Skin of body (tissue), 2 donors: ENCODE measurements around the gene PPM1D. TPM values are rescaled to one million over a fixed set of nuclear protein-coding genes. Genes with fewer than 3 reads are reported as not detected.
"Not testable (repeated sequence)": the region's sequence is repeated elsewhere in the genome, so short reads cannot be mapped to it uniquely, and the experiment has no call there.

Source experiments
- DNase-seq: peaks from one replicate; lab custom pipeline; 2025; lab: John Stamatoyannopoulos, UW
- total RNA-seq: library from RNA; depleted of rRNA; stranded (reverse); fragments of >200 nt; gene quantifications from one replicate; pipeline ENCODE4 v1.2.3, GENCODE V29; 2014

The PPM1D gene
- total RNA-seq, result 12.2 TPM

GRCh38 chr17:60599620-60600489 is at the start of gene PPM1D:
PPM1D (plus strand) TSS chr17:60600193; CDS start chr17:60600415, 222 bp downstream.
- DNase-seq, result peak; percentile 99

- DNase-seq, result not testable (repeated sequence)
These were observed 47.7 kb upstream of the PPM1D start for GRCh38 chr17:60552255-60552654.

DNA sequence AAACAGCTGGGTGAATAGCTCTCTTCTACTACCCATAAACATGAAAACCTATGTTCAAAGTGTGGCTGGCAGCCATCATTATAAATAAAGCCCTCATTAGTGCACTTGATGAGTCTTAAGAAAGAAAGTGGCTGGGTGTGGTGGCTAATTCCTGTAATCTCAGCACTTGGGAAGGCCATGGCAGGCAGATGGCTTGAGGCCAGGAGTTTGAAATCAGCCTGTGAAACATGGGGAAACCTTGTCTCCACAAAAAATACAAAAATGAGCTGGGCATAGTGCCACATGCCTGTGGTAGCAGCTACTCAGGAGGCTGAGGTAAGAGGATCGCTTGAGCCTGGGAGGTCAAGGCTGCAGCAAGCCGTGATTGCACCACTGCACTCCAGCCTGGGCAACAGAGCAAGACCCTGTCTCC is 45.6 kb upstream of the PPM1D start:
- DNase-seq, result no peak

DNA sequence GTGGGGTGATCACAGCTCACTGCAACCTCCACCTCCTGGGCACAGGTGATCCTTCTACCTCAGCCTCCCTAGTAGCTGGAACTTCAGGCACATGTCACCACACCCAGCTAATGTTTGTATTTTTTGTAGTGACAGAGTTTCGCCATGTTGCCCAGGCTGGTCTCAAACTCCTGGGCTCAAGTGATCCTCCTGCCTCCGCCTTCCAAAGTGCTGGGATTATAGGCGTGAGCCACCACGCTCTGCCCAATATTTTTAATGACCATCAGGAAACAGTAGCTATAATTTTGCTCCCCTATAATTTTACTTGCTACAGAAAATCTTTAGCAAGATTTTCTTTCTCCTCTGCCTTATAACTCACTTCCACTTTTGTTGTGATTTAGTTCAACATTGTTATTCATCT is 44.2 kb upstream of the PPM1D start:
- no peak for DNase-seq

DNA sequence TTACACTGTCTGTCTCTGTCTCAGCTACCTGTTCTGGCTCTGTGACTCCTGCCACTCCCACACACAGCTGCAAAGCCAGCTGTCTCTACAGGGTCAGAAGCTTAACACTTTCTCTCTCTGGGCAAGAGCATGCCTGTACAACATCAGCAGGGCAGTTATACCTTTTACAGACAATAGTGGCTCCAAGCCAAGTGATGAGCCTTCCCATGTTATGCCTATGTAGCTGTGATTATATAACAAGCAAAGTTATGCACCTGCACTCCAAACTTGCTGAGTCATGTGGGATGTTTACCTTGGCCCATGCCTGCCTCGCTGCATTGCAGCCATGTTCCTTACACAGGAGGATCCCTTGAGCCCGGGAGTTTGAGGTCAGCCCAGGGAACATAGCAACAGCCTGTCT is 42.2 kb upstream of the PPM1D start:
- DNase-seq, result no peak

DNA sequence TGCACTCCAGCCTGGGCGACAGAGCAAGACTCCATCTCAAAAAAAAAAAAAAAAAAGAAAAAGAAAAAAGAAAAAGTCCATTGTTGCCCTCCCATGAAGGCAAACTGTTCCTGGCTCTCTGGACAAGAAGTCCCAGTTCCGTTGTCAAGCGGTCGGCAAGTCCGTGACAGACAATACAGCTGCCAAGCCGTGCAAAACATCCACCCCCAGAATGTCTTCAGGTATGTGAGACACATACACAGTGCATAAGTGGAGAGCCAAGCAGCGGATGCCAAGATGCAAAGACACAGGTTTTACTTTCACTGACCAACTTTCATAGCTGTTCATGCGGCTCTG is 40.4 kb upstream of the PPM1D start:
- DNase-seq, result no peak

DNA sequence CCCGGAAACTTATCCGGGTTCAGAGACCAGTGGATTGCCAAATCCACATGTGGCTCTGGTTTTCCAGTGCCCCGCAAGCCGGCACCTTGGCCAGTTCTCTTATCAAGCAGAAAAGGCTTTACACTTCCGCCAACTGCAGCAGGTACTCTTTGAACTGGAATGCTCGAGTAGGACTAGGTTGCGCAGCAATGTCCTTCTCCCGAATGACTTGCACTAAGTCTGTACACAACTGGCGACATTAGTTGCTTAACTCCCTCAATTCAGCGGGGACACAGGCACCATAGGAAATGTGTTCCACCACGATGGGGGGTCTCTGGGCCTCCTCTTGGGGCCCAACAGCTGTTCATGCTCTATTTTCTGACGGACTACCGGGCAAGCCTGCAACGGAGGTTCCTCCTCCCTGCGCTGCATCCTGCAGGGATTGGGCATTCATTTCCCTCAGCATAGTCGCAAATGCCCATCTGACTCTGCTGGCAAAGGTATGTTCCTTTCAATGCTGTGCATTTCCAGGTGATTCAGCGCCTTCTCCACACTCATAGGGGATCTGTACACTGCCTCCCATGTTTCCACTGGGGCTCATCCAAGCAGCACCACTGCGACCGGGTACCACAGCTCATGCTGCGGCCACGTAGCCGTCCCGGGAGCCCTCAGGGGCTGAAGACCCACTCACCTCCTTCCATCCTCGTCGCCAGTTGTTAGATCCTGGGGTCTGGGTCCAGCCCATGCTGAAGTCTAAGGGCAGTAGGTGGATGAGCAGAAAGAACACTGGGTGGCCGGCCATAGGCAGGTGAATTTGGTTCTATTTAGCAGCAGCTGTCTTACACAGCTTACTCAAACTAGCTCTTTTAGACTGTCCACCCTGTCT is 39.8 kb upstream of the PPM1D start:
- no peak for DNase-seq

DNA sequence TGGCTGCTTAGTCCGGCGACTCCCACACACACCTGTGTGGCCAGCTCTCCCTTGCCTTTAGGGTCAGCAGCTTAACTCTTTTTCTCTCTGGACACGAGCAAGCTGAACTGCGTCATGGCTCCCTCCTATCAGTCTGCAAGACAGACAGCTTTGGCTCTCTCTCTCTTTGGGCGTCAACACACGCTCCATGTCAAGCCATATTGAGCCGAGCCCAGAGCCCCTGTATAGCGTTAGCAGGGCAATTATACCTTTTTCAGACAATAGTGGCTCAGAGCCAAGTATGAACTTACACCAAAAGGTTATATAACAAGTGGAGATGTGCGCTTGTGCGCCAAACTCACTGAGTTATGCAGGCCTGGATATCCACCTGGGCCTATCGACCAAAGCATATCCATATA is 39.1 kb upstream of the PPM1D start:
- no peak for DNase-seq

DNA sequence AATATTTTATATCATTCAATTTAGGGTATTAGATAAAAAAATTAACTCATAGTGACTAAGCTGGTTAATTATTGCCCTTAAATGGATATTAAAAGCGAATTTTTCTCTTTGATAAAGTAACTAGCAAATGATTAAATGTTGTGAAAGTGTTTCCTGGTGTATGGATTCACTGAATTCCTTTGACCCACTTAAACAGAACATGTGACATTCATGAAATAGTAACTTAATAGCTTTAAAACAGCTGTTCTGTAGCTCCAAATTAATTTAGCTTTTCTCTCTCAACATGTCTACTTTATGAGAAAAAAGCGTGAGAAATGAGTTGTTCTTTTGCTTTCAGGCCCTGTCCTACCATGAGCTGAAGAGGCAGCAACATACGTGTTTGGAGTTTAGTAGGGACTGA is 37.6 kb upstream of the PPM1D start:
- no peak for DNase-seq

- DNase-seq, result no peak
These were observed 36.2 kb upstream of the PPM1D start for GRCh38 chr17:60563743-60564142.

DNA sequence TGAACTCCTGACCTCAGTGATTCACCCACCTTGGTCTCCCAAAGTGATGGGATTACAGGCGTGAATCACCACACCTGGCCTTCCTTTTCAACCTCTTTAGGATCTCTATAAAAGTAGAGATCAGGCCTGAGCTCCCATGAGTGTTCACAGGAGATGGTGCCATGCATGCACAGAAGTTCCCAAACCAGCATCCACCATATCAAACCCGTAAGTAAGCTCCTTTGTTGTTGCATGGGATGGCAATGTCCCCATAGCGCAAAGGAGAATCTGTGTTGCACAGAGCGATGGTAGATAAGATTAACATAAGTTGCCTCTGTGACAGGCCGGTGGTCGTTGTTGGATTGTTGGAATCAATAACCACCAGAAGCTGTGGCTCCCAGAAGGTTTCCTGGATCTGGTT is 34.8 kb upstream of the PPM1D start:
- DNase-seq, result no peak

DNA sequence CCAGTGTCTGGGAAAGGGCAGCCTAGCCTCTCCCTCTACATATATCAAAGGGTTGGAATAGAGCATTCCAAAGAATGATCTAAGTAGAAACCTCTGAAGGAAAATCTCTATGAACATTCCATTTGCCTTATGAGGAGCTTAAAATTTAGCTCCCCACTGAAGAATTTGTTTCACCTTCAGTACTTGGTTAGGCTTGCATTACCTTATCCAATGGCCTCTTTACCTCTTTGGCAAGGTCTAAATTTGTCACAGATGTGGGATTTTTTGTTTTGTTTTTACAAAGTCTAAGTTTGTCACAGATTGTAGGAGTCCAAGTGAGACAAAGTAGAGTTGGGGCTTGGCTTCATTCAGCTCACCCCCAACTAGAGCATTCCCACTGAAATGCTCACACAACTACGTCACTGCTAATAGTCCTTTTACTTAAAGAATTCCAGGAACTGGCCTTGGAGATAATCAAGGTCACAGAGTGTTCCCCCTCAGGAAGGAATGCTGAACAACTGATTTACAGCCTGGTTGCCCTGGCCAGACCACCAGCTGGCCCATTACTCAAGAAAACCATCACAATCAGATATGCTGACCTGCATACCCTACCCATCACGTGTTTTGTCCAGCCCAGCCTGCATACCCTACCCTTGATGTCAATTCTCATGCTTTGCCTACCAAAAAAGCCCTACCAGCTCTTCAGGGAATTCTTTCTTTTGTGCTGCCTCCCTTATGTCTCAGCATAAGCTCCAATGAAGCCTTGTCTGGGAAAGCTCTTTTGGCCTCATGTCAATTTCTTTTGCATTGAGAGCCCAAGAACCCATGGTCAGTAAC is 26.5 kb upstream of the PPM1D start:
- peak; percentile 44 for DNase-seq

GRCh38 chr17:60577147-60577915 is 22.7 kb upstream of the PPM1D start:
- peak; percentile 55 for DNase-seq

- no peak for DNase-seq
These were observed 20.9 kb upstream of the PPM1D start for GRCh38 chr17:60579090-60579489.

GRCh38 chr17:60579551-60579950 is 20.4 kb upstream of the PPM1D start:
- no peak for DNase-seq

GRCh38 chr17:60583008-60583407 is 17.0 kb upstream of the PPM1D start:
- DNase-seq, result no peak

DNA sequence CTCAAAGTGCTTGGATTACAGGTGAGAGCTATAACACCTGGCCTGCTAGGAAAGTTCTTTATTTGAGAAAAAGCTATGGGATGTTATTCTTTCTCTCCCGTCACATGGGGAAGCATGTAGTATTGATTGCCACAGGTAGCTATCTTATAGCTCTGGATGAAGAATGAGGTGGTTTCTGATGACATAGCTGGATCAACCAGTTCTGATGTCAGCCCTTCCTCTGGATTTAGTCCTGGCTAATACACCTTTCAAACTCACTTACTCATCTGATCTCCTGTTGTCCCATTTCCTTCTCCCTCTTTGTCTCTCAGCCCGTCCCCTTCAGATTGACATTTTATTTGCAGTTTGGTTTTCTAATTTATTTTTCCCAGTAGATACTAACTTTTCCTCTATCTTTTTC is 14.1 kb upstream of the PPM1D start:
- no peak for DNase-seq

DNA sequence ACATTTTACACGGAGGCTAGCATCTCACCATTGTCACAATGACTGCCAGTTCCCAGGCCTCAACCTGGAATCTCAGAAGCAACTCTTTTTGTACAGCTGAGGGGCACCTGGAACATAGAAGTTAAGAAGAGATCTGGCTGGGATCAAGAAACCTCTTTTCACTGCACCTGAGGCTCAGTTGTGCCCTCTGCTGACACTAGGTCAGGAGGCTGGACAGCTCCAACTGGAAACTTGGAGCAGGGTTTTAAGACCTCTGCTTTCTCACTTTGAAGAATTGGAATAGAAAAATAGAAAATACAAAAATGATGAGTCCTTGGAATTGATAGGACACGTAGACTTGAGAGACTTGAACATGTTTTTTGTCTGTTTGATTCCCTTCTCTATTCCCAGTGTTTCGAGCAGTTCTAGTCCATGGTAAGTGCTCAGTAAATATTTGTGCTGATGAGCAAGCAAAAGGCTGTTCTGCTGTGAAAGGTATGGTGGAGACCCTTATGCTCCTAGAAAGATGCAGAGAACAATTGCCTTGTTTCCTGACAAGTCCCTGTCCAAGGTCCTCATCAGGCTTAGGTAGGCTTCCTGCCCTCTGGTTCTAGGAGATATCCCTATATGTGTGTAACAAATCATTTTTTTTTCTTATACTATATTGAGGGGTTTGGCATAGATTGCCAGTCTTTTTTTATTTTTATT is 13.6 kb upstream of the PPM1D start:
- DNase-seq, result no peak

DNA sequence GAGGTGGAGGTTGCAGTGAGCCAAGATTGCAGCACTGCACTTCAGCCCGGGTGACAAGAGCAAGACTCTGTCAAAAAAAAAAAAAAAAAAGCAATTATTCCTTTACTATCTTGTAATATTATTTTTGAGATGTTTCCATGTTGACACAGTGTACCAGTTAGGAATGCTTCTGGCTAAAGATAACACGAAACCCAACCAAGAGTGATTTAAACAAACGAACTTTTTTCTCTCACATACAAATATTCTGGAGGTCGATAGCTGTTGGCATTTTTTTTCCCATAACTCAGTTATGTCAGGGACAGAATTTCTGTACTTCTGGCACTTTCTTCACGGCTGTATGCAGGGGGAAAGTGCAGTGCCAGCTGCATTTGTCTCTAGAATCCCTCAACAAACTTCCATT is 9.9 kb upstream of the PPM1D start:
- no peak for DNase-seq

GRCh38 chr17:60592750-60593149 is 7.2 kb upstream of the PPM1D start:
- DNase-seq, result no peak
